Glomerular visceral epithelial cell (primary cell): ENCODE measurements around the gene KCTD17.

Source experiments
- DNase-seq: peaks from one replicate; pipeline ENCODE4 v3.0.0-alpha.2; 2016; ENCODE audit errors: extremely low spot score

Gene KCTD17

GRCh38 chr22:37079158-37079557, 27.6 kb downstream of the KCTD17 start:
- no peak for DNase-seq

- DNase-seq: no peak
These were observed 28.2 kb downstream of the KCTD17 start for GRCh38 chr22:37079668-37080171.

- DNase-seq: no peak
These were observed 28.9 kb downstream of the KCTD17 start for GRCh38 chr22:37080438-37080837.

GRCh38 chr22:37080838-37081237, 29.3 kb downstream of the KCTD17 start:
- no peak for DNase-seq

GRCh38 chr22:37082251-37082873, 30.8 kb downstream of the KCTD17 start:
- DNase-seq: no peak

GRCh38 chr22:37083914-37084313, 32.4 kb downstream of the KCTD17 start:
- DNase-seq: no peak

GRCh38 chr22:37084385-37084784, 32.8 kb downstream of the KCTD17 start:
- no peak for DNase-seq

- no peak for DNase-seq
These were observed 34.6 kb downstream of the KCTD17 start for GRCh38 chr22:37086184-37086583.

GRCh38 chr22:37088108-37088605, 36.6 kb downstream of the KCTD17 start:
- DNase-seq: no peak

GRCh38 chr22:37088750-37089408, 37.3 kb downstream of the KCTD17 start:
- DNase-seq: no peak

GRCh38 chr22:37089434-37089833, 37.9 kb downstream of the KCTD17 start:
- peak; percentile 34 for DNase-seq

GRCh38 chr22:37090920-37091695, 39.6 kb downstream of the KCTD17 start:
- no peak for DNase-seq

GRCh38 chr22:37091994-37092393, 40.5 kb downstream of the KCTD17 start:
- no peak for DNase-seq

- no peak for DNase-seq
These were observed 41.5 kb downstream of the KCTD17 start for GRCh38 chr22:37092997-37093396.

GRCh38 chr22:37094239-37094638, 42.7 kb downstream of the KCTD17 start:
- DNase-seq: no peak

- no peak for DNase-seq
These were observed 43.6 kb downstream of the KCTD17 start for GRCh38 chr22:37095113-37095512.

- DNase-seq: no peak
These were observed 45.8 kb downstream of the KCTD17 start for GRCh38 chr22:37097346-37097745.

GRCh38 chr22:37098976-37099591, 47.5 kb downstream of the KCTD17 start:
- DNase-seq: no peak

GRCh38 chr22:37100589-37101127, 49.1 kb downstream of the KCTD17 start:
- DNase-seq: no peak

- DNase-seq: no peak
These were observed 49.9 kb downstream of the KCTD17 start for GRCh38 chr22:37101311-37102066.

GRCh38 chr22:37103151-37103550, 51.6 kb downstream of the KCTD17 start:
- no peak for DNase-seq
